PC-3 (cell line): ENCODE measurements around the gene MAPRE3.

ENCODE experiments used
- CTCF ChIP-seq: fragments of 300-600 bp; sonication (generic); conservative IDR thresholded peaks from 2 replicates; pipeline ENCODE4 v1.5.1; 2017; ENCODE audit warnings: antibody characterized with exemption, low read depth, mild to moderate bottlenecking, low read length
- EZH2 ChIP-seq: fragments of 300-600 bp; sonication (generic); IDR thresholded peaks from one replicate; pipeline ENCODE4 v1.6.1; 2017; ENCODE audit warnings: antibody characterized with exemption, mild to moderate bottlenecking, low read length; ENCODE audit not compliant: unreplicated experiment
- EZH2phosphoT487 ChIP-seq: fragments of 300-600 bp; sonication (generic); IDR thresholded peaks from 2 replicates; pipeline ENCODE4 v1.6.1; 2018; ENCODE audit warnings: mild to moderate bottlenecking, antibody characterized with exemption, low read length, borderline replicate concordance

DNA sequence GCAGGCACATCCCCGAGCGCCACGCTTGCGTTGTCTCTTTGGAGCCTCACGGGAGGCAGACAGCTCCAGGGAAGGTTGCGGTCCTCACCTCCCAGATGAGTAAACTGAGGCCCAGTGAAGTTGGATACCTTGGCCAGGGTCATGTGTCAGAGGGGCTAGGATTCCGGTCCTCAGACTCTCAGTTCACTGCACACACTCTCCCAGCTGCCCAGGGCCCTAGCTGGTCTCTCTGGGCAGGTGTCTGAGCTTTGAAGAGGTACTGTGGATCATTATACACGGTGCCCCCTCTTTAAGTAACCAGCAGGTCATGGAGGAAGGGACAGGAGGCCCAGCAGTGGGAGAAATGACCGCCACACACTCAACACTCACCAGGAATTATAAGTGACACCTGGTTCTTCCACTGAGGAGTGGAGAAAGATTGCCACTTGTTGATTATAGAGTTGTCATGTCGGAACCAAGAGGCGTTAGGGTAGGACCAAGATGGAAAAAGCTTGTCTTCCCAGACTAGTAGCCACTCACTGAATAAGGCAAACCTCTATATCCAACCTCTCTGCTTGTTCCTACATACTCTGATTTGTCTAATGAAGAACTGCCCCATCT lies 62.9 kb downstream of the MAPRE3 start:
- TF ChIP-seq EZH2 = no peak
- TF ChIP-seq CTCF = no peak
- no peak for TF ChIP-seq EZH2phosphoT487
